Osteocyte (in vitro differentiated cells): ENCODE measurements around the gene DCAF12. TPM values are rescaled to one million over a fixed set of nuclear protein-coding genes. Genes with fewer than 3 reads are reported as not detected.

Source experiments
- DNase-seq: peaks from one replicate; pipeline ENCODE4 v3.0.0; 2021; ENCODE audit warnings: mixed read lengths; ENCODE audit not compliant: unreplicated experiment; ENCODE audit errors: extremely low spot score
- H3K27ac Mint-ChIP-seq: one replicate; pipeline ENCODE4 v1.8.0; 2021; ENCODE audit warnings: mild to moderate bottlenecking, mixed read lengths; ENCODE audit not compliant: unreplicated experiment
- H3K27me3 Mint-ChIP-seq: one replicate; pipeline ENCODE4 v1.8.0; 2021; ENCODE audit warnings: mixed read lengths; ENCODE audit not compliant: unreplicated experiment
- H3K36me3 Mint-ChIP-seq: one replicate; pipeline ENCODE4 v1.8.0; 2021; ENCODE audit warnings: mixed read lengths; ENCODE audit not compliant: unreplicated experiment
- H3K4me1 Mint-ChIP-seq: one replicate; pipeline ENCODE4 v1.8.0; 2021; ENCODE audit warnings: mixed read lengths; ENCODE audit not compliant: unreplicated experiment
- H3K4me3 Mint-ChIP-seq: one replicate; pipeline ENCODE4 v1.8.0; 2021; ENCODE audit warnings: mild to moderate bottlenecking, moderate library complexity, mixed read lengths; ENCODE audit not compliant: unreplicated experiment
- H3K9me3 Mint-ChIP-seq: one replicate; pipeline ENCODE4 v1.8.0; 2021; ENCODE audit warnings: mixed read lengths; ENCODE audit not compliant: unreplicated experiment
- CTCF ChIP-seq: fragments of 200-600 bp; sonication (generic); IDR thresholded peaks from 2 replicates; pipeline ENCODE4 v1.5.0; 2021; ENCODE audit warnings: antibody characterized with exemption, mild to moderate bottlenecking, moderate library complexity
- total RNA-seq: library from RNA; stranded (reverse); gene quantifications from 2 replicates; pipeline ENCODE4 v1.2.1, GENCODE V29; 2021

DCAF12 gene
- total RNA-seq, 1 donor from 2014 or later: 33.9 TPM

- peaks cover 5% of the 10 kb centered on the region for H3K36me3 Mint-ChIP-seq
- H3K9me3 Mint-ChIP-seq: no peaks in the 10 kb centered on the region
- TF ChIP-seq CTCF: no peak
- H3K27me3 Mint-ChIP-seq: no peaks in the 10 kb centered on the region
- no peak overlapping the region for H3K4me3 Mint-ChIP-seq
- H3K27ac Mint-ChIP-seq: peak overlapping the region; percentile 58
- no peak for DNase-seq
- H3K4me1 Mint-ChIP-seq: peaks cover 42% of the 10 kb centered on the region
Measured at GRCh38 chr9:34036625-34037024, 89.9 kb downstream of the DCAF12 start.

Other genes starting within 250 kb of the DCAF12 start
- gene UBAP2, start 77.8 kb downstream of the DCAF12 start, total RNA-seq: 39.9 and 40.6 TPM in 2 replicates
- 38.6 and 39.8 TPM in 2 replicates for gene UBAP1, start 52.3 kb upstream of the DCAF12 start, total RNA-seq
- gene KIF24, start 202.6 kb upstream of the DCAF12 start, total RNA-seq: 1.4 and 1.5 TPM in 2 replicates
- 20.5 and 24.1 TPM in 2 replicates for gene NUDT2, start 202.9 kb upstream of the DCAF12 start, total RNA-seq